ENCODE measurements around the gene GPER1.
"Not testable (repeated sequence)": the region's sequence is repeated elsewhere in the genome, so short reads cannot be mapped to it uniquely, and the experiment has no call there.

The GPER1 gene

DNA sequence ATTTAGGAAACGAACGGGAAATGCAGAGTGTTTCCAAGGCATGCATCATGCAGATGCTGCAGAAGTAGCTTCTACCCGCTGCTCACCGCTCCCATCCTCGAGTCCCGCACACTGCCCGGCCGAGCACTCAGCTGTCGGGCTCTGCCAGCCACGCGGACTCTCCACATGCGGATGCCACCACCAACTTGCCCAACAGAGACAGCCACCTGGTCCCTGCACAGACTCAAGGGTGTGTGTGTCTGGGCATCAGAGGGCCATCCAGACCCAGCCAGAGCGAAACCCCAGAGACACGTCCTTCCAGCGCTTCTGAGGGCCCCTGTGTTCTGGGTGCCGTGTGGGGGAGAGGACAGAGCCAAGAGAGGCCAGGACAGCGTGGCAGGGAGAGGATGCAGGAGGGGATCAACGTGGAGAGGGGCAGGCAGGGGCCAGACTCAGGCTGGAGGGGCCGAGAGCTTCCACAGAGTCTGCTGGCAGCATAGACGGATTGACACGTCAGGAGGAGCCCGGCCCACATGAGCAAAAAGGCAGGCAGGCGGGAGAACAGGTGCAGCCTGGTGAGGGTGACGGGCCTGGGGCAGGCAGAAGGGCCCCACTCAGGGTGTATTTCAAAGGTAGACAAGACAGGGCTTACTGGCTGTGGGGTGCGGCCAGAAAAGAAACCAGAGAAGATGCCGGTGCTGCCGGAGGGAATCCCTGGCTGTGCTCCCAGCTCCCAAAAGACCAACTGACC, 18.3 kb downstream of the GPER1 start:
- DNase-seq = no peak

DNA sequence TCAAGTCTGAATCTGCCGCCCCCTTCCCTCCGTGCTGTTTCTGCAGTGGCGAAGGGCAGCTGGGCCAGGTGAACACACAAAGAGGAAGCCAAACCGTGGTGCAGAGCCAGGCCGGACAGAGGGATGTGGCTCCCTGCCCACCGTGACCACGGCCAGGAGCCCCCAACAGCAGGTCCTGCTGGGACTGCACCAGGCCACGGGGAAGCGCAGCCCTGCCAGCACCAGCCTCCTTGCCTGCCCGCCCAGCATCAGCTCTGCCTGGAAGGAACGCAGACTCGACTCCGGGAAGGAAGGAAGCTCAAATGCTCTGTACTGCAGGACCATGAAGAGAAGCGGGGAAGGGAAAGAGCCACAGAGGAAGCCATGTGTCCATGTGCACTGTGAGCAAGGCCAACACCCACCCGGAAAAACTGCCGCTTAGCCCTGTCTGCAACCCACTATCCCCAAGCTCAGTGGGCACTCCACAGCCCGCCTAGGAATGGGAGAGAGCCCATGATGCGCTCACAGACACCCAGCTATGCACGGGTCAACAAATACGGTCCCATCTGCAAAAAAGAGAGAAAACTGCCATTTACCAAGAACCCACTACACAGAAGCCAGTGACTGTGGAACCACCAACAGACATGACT, 19.0 kb downstream of the GPER1 start:
- no peak for DNase-seq

DNA sequence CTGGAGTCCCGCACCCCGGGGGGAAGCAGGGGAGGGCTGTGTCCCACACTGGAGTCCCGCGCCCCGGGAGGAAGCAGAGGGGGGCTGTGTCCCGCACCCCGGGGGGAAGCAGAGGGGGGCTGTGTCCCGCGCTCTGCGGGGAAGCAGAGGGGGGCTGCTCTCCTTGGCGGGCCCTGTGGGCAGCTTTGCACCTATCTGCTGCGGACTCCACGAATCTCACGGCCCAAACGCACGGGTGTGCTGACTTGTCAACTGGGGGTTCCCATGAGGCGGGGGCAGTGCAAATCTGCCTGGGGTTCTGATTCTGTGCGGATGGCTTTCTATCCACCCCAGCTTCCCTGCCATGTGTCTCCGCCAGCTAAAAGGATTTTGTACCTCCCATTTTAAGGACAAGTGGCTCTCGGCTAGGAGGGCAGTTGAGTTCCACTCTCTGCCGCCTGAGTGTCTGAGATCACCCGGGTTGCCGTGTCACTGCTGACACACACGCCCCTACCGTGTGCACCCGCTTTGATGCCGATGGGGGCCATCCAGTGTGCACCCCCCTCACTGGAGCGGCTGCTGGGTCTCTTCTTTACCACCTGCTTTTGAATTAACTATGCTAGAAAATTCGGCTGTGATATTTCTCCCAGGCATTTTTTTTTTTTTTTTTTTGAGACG, 20.5 kb downstream of the GPER1 start:
- no peak for DNase-seq

DNA sequence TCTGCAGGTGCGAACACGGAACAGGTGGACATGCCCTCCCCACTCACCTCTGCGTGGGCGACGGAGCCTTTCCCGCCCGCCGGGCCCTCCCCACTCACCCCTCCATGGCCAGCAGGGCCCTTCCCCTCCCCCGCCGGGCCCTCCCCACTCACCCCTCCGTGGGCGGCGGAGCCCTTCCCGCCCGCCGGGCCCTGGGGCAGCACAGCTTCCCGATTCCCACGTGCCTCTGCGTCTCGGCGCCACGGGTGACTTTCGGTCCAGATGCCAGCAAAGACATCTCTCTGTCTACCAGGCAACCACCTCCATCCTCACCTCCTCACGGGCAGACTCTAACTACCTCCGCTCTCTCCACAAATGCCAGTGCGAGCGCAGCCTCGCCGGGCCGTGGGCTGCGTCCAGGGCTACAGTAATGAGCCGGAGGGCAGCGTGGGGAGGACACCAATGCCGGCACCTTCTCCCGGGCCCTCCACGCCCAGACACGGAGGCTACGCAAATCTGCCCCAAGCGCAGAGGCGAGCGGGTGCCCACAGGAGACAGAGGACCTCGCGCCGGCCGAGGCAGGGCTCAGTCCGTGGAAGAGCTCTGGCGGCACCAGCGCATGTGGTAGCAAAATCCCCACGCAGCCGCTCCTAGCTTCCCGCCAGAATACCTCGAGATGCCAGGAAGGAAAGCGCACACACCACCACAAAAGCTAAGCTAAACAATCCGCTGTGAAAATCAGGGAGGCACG, 21.8 kb downstream of the GPER1 start:
- DNase-seq = no peak

DNA sequence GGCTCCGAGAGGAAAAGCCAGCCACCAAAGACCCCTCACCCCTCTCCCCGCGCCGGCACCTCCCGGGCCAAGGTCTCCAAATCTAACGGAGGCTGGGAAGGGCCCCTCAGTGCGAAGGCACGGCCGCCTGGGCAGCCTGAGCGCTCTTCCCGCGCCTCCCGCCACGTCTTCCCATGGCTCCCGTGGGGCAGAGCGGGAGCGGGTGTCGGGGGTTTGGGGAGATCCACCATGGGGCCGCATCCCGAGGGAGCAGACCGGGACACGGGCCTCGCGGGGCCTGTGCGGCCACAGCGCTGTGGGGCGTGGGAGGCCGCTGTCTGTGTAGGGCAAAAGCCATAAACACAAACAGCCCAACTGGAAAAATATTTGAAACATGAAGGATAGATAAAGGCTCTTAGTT, 22.4 kb downstream of the GPER1 start:
- no peak for DNase-seq

DNA sequence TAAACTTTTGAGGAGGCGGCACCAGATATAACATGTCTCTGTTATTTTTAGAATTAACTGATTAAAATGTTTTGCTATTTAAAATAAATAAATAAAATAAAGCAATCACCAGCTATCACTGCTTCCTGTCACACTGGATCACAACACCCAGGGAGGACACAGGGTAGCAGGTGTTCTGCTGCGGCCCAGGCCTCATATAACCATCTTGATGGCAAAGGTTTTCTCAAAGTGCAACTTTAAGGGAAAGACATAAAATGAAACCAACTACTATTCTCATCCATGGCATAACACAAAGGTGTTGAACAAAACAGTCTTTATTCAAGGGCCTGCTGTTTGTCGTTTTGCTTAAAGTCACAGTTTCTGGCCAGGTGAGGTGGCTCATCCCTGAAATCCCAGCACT, 23.2 kb downstream of the GPER1 start:
- no peak for DNase-seq

DNA sequence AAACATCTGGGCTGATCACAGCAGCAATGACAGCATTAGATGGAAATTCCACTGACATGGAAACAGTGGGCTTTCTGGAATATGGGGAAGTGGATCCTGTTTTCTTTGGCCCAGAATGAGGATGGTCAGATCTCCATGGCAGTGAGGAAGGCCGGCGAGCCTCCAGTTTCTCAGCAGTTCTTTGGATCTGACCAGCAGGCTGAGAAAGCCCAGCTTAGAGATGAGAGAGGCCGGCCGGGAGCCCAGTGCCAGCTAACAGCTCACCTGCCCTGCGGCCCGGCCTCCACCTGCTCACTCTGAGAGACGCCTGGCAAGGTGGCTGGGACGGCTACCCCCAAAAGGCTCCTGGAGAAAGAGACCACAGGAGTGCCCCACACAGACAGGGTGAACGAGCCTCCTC, 24.2 kb downstream of the GPER1 start:
- DNase-seq = no peak

DNA sequence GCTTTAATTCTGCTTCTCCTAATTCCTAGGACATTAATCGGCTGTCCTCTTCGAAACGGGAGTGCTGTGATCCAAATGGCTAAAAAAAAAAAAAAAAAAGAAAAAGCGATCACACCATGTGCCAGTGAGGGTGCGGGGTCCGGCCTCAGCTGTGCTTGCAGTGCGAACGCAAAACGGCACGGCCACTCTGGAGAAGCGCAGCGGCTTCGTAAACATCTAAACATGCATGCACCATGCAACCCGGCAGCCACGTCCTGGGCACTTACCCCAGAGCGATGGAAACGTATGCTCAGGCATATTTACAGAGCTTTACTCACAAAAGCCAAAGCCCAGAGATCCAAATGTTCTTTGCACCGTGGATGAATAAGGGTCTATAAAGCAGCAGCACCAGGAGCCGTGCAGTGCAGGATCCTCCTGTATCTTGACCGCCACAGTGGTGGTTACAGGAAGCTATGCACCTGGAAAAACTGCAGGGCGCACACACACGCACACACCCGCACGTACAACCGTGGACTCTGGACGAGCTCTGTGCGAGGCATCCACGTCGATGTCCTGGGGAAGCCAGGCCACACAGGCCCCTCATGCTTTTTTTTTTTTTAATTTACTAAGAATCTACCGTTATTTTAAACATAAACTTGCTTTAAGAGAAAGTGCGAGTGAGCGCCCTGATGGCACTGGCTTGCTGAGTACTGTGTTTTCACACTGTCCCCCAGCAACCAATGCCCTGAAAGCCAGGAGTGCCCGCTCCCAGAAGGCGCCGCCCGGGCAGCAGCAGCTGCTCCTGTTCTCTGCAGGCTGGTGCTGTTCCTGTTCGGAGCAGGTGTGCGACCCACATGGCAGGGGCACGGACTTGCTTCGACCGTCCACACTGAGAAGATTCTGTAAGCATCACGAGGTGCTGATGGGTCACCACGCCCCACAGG, 25.0 kb downstream of the GPER1 start:
- no peak for DNase-seq

DNA sequence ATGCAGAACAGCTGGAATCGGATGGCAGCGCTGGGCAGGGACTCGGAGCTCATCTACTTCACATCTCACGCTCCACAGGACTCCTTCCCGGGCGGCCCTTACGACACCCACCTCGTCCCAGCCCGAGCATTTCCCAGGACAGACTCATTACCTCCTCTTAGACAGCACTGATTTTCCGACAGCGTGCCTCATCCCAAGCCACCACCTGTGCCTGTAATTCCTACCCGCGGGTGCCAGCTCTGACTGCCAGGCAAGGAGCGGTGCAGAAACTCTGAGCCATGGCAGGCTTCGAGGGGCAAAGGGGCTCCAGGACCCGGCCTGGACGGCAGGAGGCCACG, 25.6 kb downstream of the GPER1 start:
- DNase-seq = no peak

DNA sequence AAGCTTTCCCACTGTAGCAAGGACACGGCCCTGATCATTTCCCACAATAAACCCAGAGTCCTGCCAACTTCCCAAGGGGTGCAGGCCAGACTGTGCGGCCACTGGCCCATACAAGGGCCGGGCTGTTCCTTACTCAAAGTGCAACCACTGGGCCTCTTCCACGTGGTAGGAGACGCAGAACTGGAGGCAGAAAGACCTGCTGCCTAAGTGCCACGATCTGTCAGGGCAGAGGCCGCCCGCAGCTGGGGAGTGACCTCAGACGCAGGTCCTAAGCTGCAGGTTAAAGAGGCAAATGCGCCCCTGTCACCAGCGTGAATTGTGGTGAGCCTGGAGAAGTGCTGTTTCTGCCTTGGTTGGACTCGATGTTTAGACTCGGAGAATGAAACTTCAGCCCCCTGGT, 26.2 kb downstream of the GPER1 start:
- DNase-seq = no peak

DNA sequence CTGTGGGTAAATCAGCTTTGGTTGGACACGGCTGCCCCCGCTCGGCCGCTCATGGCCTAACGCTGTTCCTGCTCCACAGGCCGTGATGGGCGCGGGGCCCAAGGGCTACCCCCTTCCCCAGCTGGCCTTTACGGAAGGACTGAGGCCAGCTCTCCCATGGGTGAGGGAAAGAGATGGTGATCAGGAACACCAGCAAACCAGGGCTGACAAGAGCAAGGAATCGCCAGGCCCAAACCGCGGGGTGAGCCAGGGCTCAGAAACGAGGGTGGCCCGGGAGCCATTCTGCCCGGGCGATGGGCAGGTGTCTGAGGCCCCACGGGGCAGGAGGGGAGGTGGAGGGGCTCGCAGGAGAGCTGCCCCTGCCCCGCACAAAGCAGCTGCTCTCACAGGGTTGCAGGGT, 26.6 kb downstream of the GPER1 start:
- DNase-seq = no peak

DNA sequence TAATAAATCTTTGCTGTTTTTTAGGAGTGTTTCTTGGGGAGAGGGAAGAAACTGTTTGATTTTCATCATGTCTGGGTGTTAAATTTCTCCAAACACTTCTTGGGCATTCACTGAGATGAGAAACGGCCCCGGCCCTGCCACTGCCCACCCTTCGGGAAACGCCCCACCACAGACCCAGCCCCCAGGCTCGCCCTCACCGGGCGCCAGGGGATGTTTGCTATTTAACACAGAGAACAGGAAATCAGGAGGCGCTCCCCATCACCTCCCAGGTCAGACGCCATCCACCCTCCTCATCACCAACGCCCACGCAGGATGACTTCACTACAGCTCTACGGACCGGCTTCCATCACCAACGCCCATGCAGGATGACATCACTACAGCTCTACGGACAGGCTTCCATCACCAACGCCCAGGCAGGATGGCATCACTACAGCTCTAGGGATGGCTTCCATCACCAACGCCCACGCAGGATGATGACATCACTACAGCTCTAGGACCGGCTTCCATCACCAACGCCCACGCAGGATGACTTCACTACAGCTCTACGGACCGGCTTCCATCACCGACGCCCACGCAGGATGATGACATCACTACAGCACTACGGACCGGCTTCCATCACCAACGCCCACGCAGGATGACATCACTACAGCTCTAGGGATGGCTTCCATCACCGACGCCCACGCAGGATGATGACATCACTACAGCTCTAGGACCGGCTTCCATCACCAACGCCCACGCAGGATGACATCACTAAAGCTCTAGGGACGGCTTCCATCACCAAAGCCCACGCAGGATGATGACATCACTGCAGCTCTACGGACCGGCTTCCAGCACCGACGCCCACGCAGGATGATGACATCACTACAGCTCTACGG, 27.5 kb downstream of the GPER1 start:
- not testable (repeated sequence) for DNase-seq

DNA sequence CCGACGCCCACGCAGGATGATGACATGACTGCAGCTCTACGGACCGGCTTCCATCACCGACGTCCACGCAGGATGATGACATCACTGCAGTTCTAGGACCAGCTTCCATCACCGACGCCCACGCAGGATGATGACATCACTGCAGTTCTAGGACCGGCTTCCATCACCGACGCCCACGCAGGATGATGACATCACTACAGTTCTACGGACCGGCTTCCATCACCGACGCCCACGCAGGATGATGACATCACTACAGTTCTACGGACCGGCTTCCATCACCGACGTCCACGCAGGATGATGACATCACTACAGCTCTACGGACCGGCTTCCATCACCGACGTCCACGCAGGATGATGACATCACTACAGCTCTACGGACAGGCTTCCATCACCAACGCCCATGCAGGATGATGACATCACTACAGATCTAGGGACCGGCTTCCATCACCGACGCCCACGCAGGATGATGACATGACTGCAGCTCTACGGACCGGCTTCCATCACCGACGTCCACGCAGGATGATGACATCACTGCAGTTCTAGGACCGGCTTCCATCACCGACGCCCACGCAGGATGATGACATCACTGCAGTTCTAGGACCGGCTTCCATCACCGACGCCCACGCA, 28.6 kb downstream of the GPER1 start:
- DNase-seq = not testable (repeated sequence)

DNA sequence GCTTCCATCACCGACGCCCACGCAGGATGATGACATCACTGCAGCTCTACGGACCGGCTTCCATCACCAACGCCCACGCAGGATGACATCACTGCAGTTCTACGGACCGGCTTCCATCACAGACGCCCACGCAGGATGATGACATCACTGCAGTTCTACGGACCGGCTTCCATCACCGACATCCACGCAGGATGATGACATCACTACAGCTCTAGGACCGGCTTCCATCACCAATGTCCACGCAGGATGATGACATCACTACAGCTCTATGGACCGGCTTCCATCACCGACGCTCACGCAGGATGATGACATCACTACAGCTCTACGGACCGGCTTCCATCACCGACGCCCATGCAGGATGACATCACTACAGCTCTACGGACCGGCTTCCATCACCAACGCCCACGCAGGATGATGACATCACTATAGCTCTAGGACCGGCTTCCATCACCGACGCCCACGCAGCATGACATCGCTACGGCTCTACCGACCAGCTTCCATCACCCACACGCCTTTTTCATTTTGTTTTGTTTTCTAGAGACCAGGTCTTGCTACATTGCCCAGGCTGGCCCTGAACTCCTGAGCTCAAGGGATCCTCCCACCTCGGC, 29.5 kb downstream of the GPER1 start:
- DNase-seq = no peak

DNA sequence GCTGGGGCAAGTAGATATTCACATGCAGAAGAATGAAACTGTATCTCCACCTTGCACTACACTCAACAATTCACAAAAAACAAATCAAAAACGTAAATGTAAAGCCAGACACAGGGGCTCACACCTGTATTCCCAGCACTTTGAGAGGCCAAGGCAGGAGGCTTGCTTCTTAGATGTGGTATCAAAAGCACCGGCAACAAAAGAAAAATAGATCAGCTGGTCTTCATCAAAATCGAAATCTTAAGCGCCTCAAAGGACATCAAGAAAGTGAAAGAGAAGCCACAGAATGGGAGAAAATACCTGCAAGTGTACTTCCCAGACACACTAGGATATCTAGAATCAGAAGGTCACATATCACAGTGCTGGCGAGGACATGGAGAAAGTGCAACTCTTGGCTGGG, 31.3 kb downstream of the GPER1 start:
- DNase-seq = no peak

DNA sequence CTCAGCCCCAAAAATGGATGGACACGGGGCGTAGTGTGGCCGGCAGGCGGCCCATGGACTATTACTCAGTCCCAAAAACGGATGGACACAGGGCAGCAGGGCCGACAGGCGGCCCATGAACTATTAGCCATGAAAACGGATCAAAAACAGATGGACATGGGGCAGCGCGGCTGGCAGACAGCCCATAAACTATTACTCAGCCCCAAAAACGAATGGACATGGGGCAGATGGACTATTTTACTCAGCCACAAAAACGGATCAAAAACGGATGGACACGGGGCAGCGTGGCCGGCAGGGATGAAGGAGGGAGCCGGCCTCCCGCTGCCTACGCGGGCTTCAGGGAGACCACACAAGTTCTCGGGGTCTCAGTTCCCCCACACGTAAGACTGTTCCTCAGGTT, 32.9 kb downstream of the GPER1 start:
- no peak for DNase-seq

DNA sequence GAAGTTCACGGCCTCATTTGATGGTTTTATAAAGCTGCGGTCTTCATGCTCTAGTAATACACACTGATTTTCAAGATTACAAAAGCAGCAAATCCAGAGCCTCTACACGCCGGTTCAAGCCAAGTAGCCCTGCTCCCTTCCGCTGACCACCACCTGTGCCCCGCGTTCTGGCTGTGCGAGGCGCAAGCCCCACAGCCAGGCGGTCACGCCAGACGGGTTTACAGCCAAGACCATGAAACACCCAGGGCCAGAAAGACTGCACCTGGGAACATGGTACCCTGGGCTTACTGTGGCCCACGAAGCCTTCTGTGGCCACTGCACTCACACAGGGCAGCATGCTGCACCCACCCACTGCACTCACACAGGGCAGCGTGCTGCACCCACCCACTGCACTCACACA, 33.6 kb downstream of the GPER1 start:
- no peak for DNase-seq

DNA sequence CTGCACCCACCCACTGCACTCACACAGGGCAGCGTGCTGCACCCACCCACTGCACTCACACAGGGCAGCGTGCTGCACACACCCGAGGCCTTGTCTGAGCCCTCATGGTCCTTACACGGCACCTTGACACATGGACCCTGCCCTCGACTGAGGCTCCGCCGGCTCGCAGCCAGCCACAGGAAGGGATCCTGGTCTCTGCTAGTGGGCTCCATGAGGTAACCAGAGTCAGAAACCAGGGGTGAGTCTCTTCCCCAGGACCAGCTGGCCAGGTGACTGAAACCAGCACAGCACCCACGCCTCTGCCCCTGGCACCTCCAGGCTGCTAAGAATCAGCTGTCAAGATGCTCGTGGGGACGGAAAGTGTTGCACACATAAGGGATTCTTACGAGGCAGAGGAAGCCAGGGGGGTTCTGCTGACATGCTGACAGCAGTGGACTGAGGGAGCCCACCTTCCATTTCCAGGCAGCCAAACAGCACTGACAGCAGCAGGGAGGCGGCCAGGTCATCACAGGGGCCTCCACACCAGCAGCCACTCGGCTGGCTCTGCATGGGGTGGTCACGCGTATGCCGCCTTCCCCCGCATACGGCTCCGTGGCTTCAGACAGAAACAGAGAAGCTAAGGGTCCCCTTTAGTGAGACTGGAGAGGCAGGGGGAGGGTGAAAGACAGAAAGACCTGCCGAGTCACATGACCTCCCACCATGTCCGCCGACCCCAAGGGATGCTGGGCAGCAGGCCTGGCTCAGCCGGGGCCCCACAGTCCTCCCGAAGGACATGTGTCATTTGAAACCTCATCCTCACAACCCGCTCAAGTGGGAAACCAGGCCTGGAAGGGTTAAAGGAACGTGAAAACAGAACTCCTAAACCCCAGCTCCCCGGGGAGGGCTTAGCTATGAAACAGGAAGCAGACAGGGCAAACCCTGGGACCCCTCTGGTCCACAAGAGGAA, 34.2 kb downstream of the GPER1 start:
- no peak for DNase-seq

DNA sequence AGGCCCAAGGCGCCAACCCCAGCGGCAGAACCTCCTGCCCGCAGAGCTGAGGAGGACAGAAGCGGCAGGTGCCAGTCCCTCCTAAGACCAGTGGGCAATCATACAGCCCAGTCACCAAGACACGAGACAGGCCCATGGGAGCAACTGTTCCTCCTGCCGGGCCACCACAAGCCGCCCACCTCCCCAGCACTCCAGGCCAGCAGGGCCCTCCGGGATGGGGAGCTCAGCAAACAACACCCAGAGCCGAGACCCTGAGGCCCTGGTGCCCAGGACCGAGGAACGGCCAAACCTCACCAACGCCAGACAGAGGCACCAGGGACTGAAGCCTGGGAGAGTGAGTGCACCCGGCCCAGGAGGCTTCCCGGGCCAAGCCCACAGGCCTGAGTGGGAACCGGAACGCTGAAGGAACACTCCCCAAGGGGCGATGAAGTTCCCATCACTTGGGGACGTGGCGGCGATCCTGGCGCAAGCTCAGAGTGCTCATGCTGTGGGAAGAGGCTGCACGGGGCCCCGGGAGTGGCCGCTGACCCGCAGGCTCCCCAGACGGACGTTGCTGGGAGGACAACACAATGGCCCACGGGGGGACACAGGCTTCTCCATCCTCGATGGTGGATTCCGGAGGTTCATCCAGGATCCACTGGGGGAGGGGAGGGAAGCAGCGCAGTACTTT, 35.1 kb downstream of the GPER1 start:
- DNase-seq = no peak
